Natural killer cell (primary cell): ENCODE measurements around the gene TENM3. TPM values are rescaled to one million over a fixed set of nuclear protein-coding genes. Genes with fewer than 3 reads are reported as not detected.

Experiments
- ATAC-seq, 3 donors: fragments of 150-1000 bp in 2 of 3; fragments of 200-7000 bp in 1 of 3; cut with Tn5 transposase; 1 replicate in 1 of 3; 2 replicates in 2 of 3; pipeline ENCODE4 v1.10.0; 2021; ENCODE audit warnings: mild to moderate bottlenecking in 2 of 3, moderate library complexity in 2 of 3
- DNase-seq, 2 donors: peaks; one replicate each; pipeline versions ENCODE4 v3.0.0 to v3.0.0-alpha.2; 2013 to 2021; ENCODE audit warnings: mixed read lengths in 1 of 2
- H3K27ac ChIP-seq: one replicate; pipeline ENCODE4 v1.5.1; 2013; ENCODE audit warnings: mild to moderate bottlenecking, low read length
- H3K27me3 ChIP-seq: one replicate; pipeline ENCODE4 v1.6.1; 2013; ENCODE audit warnings: low read length; ENCODE audit not compliant: control insufficient read depth, insufficient read depth
- H3K36me3 ChIP-seq: one replicate; pipeline ENCODE4 v1.6.1; 2013; ENCODE audit warnings: low read length; ENCODE audit not compliant: control insufficient read depth, insufficient read depth
- H3K4me1 ChIP-seq: one replicate; pipeline ENCODE4 v1.6.1; 2013; ENCODE audit warnings: low read length; ENCODE audit not compliant: control insufficient read depth, insufficient read depth
- H3K4me3 ChIP-seq: one replicate; pipeline ENCODE4 v1.5.1; 2013; ENCODE audit warnings: low read length
- H3K9me3 ChIP-seq: one replicate; pipeline ENCODE4 v1.6.1; 2013; ENCODE audit warnings: low read length; ENCODE audit not compliant: control insufficient read depth, insufficient read depth
- H3K27ac Mint-ChIP-seq, 2 donors: one replicate each; pipeline ENCODE4 v1.8.0; 2022; ENCODE audit warnings: mild to moderate bottlenecking in 2 of 2, mixed read lengths in 2 of 2, moderate library complexity in 1 of 2
- H3K27me3 Mint-ChIP-seq, 2 donors: one replicate each; pipeline ENCODE4 v1.8.0; 2022; ENCODE audit warnings: low read depth in 2 of 2, mixed read lengths in 2 of 2
- H3K36me3 Mint-ChIP-seq: one replicate; pipeline ENCODE4 v1.8.0; 2022; ENCODE audit warnings: mixed read lengths
- H3K4me1 Mint-ChIP-seq, 2 donors: one replicate each; pipeline ENCODE4 v1.8.0; 2022; ENCODE audit warnings: mixed read lengths in 2 of 2
- H3K4me3 Mint-ChIP-seq: one replicate; pipeline ENCODE4 v1.8.0; 2022; ENCODE audit warnings: mild to moderate bottlenecking, moderate library complexity, mixed read lengths
- H3K9me3 Mint-ChIP-seq, 2 donors: one replicate each; pipeline ENCODE4 v1.8.0; 2022; ENCODE audit warnings: mixed read lengths in 2 of 2
- CTCF ChIP-seq: fragments of 200-600 bp; IDR thresholded peaks from one replicate; pipeline ENCODE4 v1.8.0; 2022; ENCODE audit warnings: antibody characterized with exemption
- WGBS: methylation state at CpG from one replicate; pipeline ENCODE4 v1.1.7; 2013; ENCODE audit warnings: missing lambda C conversion rate; ENCODE audit not compliant: insufficient coverage; 5-methylcytosine and 5-hydroxymethylcytosine counted together
- intact Hi-C: fragments of 100-400 bp; cut with micrococcal nuclease; formaldehyde crosslinking; loops from one replicate; pipeline ENCODE4 v1.14.2; 2022
- total RNA-seq, 4 donors: library from RNA; stranded (reverse); fragments of 120-200 nt in 1 of 4; gene quantifications; one replicate each; pipeline versions ENCODE4 v1.2.3 to v1.2.4, GENCODE V29; 2013 to 2022

TENM3 gene
- total RNA-seq, 3 donors from 2014 or later (not counting 1 experiment from before 2014, with no cell fraction given), result not detected

GRCh38 chr4:182803235-182803634 lies 560.0 kb downstream of the TENM3 start:
- no peak for ATAC-seq
- TF ChIP-seq CTCF, result no peak
- H3K4me1 Mint-ChIP-seq, result peaks cover 0 to 6% of the 10 kb centered on the region in 2 donors
- no peaks in the 10 kb centered on the region for H3K36me3 ChIP-seq
- H3K36me3 Mint-ChIP-seq, result no peaks in the 10 kb centered on the region
- H3K9me3 ChIP-seq, result no peaks in the 10 kb centered on the region
- no peak overlapping the region for H3K27ac Mint-ChIP-seq
- no peaks in the 10 kb centered on the region for H3K9me3 Mint-ChIP-seq
- H3K27me3 Mint-ChIP-seq, result peaks cover 0 to 9% of the 10 kb centered on the region in 2 donors
- no peak for DNase-seq
- H3K4me1 ChIP-seq, result peaks cover 14% of the 10 kb centered on the region
- H3K4me3 ChIP-seq, result no peak overlapping the region
- H3K27ac ChIP-seq, result no peak overlapping the region
- H3K4me3 Mint-ChIP-seq, result no peak overlapping the region
- intact Hi-C loops, result loop anchor here (2.0 kb wide), 1 partner anchor 318 kb away; no protein-coding TSS in a partner anchor
- 84% methylated on average over 6 of the region's 6 CpGs for WGBS
- no peaks in the 10 kb centered on the region for H3K27me3 ChIP-seq

DNA sequence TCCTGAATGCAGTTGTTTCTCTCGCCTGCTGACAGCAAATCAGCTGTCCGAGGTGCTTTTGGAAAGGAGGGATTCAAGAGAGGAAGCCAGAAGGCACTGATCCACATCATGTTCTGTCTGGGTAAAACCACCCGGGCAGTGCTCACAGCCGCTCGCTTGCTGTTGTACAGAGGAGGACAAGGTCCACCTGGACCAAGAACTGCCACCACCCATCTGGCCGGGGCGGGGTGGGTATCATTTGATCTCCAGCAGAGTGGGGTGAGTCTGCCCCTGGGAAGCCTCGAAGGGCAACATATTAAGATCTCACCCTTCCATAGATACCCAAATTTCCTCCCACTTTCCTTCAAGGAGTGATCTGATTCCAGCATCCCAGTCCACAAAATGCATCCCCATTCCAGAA lies 560.9 kb downstream of the TENM3 start:
- no peaks in the 10 kb centered on the region for H3K9me3 Mint-ChIP-seq
- intact Hi-C loops, result no loop called here
- no peak overlapping the region for H3K27ac ChIP-seq
- peaks cover 0 to 6% of the 10 kb centered on the region in 2 donors for H3K4me1 Mint-ChIP-seq
- peaks cover 0 to 9% of the 10 kb centered on the region in 2 donors for H3K27me3 Mint-ChIP-seq
- H3K4me3 Mint-ChIP-seq, result no peak overlapping the region
- no peaks in the 10 kb centered on the region for H3K36me3 Mint-ChIP-seq
- H3K27me3 ChIP-seq, result no peaks in the 10 kb centered on the region
- peaks cover 21% of the 10 kb centered on the region for H3K4me1 ChIP-seq
- H3K9me3 ChIP-seq, result peaks cover 2% of the 10 kb centered on the region
- no peak for ATAC-seq
- DNase-seq, result no peak
- H3K27ac Mint-ChIP-seq, result peak overlapping the region in 1 of 2 donors; percentile 28
- no peak for TF ChIP-seq CTCF
- 94% methylated on average over 8 of the region's 8 CpGs for WGBS
- no peaks in the 10 kb centered on the region for H3K36me3 ChIP-seq
- H3K4me3 ChIP-seq, result no peak overlapping the region

DNA sequence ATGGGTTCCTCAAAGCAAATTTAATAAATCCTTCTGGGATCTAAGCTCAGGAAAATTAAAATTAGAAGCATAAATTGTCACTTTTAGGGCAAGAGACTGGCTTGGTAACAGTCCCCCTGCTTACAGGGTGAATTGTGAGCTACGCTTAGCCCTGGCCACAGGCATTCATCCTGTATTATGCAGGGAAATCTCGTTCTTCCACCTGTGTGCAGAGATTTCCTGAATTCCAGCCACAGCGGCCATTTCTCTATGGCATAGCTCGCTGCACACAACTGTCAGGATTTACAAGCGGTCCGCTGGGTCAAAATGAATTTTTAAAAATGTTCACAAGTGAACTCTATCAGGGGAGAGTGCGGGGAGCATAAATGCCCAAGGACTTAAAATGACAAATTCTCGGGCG lies 562.1 kb downstream of the TENM3 start:
- intact Hi-C loops, result no loop called here
- peaks cover 0 to 6% of the 10 kb centered on the region in 2 donors for H3K4me1 Mint-ChIP-seq
- no peaks in the 10 kb centered on the region for H3K9me3 Mint-ChIP-seq
- Histone ChIP-seq H3K36me3 (no peaks in the 10 kb centered on the region), H3K9me3 (peaks cover 9% of the 10 kb centered on the region), H3K27me3 (no peaks in the 10 kb centered on the region), H3K4me3 (no peak overlapping the region), H3K27ac (no peak overlapping the region), H3K4me1 (peaks cover 33% of the 10 kb centered on the region)
- H3K36me3 Mint-ChIP-seq, result no peaks in the 10 kb centered on the region
- H3K27me3 Mint-ChIP-seq, result peaks cover 0 to 9% of the 10 kb centered on the region in 2 donors
- no peak for ATAC-seq
- H3K4me3 Mint-ChIP-seq, result no peak overlapping the region
- DNase-seq, result no peak
- WGBS, result 79% methylated on average over 9 of the region's 9 CpGs
- peak overlapping the region in 1 of 2 donors; percentile 96 for H3K27ac Mint-ChIP-seq
- TF ChIP-seq CTCF, result no peak

- no peak overlapping the region for H3K4me3 ChIP-seq
- peaks cover 0 to 9% of the 10 kb centered on the region in 2 donors for H3K27me3 Mint-ChIP-seq
- peaks cover 9% of the 10 kb centered on the region for H3K9me3 ChIP-seq
- DNase-seq, result no peak
- intact Hi-C loops, result loop anchor here (2.0 kb wide), 1 partner anchor 329 kb away; no protein-coding TSS in a partner anchor
- no peak for ATAC-seq
- H3K27ac ChIP-seq, result no peak overlapping the region
- peak overlapping the region in 1 of 2 donors; percentile 96 for H3K27ac Mint-ChIP-seq
- H3K4me3 Mint-ChIP-seq, result no peak overlapping the region
- H3K4me1 ChIP-seq, result peaks cover 33% of the 10 kb centered on the region
- no peaks in the 10 kb centered on the region for H3K27me3 ChIP-seq
- no peak for TF ChIP-seq CTCF
- no peaks in the 10 kb centered on the region for H3K36me3 ChIP-seq
- 79% methylated on average over 13 of the region's 13 CpGs for WGBS
- H3K9me3 Mint-ChIP-seq, result no peaks in the 10 kb centered on the region
- no peaks in the 10 kb centered on the region for H3K36me3 Mint-ChIP-seq
- peaks cover 0 to 6% of the 10 kb centered on the region in 2 donors for H3K4me1 Mint-ChIP-seq
These were observed 562.5 kb downstream of the TENM3 start for GRCh38 chr4:182805750-182806149.
